Measurements from ENCODE around the gene USP9Y.

- TF ChIP-seq CTCF (IDR thresholded peaks at IDR 0.05; ENCODE audit: low read depth, low read length) (no peak), EZH2phosphoT487 (IDR thresholded peaks at IDR 0.05; ENCODE audit: low read depth) (no peak)
Measured at GRCh38 chrY:12734051-12734450, 33.0 kb downstream of the USP9Y start.
